Measurements from ENCODE around the gene FAM53B.

The FAM53B gene

DNA sequence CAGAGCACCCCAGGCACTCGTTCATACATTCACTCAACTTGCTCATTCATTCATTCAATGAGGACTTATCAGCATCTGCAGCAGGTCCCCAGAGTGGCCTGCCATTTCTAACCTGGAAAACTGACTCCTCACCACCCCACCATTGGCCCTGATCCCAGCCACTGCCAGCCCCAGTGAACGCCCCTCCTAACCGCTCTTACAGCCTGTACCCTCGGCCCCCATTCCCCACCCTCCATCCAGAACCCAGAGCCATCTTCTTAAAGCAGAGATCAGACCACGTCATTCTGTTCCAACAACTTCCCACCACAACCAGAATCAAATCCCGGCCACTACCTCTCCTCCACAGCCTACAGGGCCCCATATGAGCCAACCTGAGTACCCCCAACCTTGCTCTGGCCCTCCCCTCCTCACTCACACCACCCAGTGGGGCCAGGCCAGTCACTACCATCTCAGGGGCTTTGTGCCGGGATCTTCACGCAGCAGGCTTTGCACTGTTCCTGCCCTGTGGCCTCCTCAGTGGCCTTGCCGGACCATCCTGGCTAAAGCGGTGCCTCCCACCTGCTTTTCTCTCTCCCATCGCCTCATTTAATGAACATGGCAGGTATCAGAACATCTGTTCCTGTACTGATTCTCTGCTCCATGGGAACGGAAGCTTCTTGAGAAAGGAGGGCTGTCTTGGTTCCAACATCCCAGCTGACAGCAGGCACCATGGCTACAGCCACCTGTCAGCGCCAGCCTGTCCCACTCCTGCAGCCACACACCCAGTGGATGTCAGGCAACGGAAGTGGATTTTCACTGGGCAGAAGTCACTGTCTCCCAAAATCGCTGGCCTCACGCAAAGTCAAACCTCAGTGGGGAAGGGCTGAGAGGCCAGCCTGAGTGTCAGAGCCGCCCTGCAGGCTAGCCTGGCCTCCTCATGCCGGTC lies 45.4 kb downstream of the FAM53B start:
- FAIRE-seq: peak; percentile 84
- TF ChIP-seq POLR2AphosphoS5 (IDR thresholded peaks at IDR 0.05; ENCODE audit: low read depth, low read length) (no peak), POLR2A (IDR thresholded peaks at IDR 0.05; ENCODE audit: low read depth, low read length) (no peak), TAF1 (IDR thresholded peaks at IDR 0.05; ENCODE audit: borderline replicate concordance, low read depth, low read length) (no peak)

DNA sequence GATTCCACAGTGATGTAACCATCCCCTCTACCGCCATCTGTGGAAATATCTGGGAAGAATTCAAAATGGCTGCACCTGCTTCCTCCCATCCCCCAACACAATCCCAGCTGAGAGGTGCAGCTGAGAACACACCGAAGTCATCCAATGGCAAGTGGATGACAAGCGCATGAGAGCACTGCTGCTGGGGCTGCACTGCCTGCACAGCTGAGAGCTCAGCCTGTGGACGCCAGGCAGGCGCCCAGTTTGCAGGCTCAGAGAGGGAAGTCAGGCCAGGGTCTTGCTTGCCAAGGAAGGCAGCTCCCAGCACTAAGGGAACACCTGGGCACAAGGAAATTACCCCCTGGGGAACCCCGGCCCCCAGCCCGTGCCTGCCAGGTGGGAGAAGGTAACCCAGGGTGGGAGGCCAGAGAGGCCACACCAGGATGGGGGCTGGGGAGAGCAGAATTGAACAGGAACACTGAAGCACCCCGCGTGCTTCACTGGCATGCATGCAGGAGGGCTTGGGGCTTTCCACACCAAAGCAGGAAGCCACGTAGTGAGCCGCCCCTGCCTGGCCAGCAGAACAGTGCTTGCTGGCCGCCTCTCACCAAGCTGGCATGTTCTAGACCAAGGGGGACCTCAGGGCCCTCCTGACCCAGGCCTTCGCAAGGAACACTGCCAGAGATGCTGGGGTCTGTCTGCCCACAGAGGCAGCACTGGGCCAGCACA lies 46.2 kb downstream of the FAM53B start:
- no peak for TF ChIP-seq TAF1 (IDR thresholded peaks at IDR 0.05; ENCODE audit: borderline replicate concordance, low read depth, low read length)
- peak; percentile 49; the same call in 1 of the 2 replicates for TF ChIP-seq POLR2AphosphoS5 (IDR thresholded peaks at IDR 0.05; ENCODE audit: low read depth, low read length)
- no peak for DNase-seq (ENCODE audit: insufficient read length)
- FAIRE-seq: no peak

More for the DNA sequence above, 45.4 kb downstream of the FAM53B start:
- no peak for DNase-seq (ENCODE audit: insufficient read length)

DNA sequence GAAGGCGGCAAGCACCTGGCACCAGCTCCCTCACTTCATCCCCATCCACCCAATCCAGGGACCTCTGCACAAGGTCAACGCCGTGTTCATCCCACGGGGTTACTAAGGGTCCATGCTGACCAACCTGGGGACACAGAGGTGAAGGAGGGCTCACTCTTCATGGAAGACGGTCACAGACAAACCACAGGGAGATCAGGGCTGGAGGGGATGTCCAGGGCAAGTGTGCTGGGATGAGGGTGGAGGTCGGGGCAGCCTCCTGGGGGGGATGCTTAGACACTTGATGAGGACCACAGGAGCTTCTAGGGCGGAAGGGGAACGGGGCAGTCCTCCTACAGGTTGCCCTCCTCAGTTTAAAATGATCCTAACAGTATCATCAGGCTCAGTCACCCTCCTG lies 46.7 kb downstream of the FAM53B start:
- no peak for FAIRE-seq
- no peak for TF ChIP-seq TAF1 (IDR thresholded peaks at IDR 0.05; ENCODE audit: borderline replicate concordance, low read depth, low read length)
- no peak for TF ChIP-seq POLR2A (IDR thresholded peaks at IDR 0.05; ENCODE audit: low read depth, low read length)
- no peak for TF ChIP-seq POLR2AphosphoS5 (IDR thresholded peaks at IDR 0.05; ENCODE audit: low read depth, low read length)
- no peak for DNase-seq (ENCODE audit: insufficient read length)

DNA sequence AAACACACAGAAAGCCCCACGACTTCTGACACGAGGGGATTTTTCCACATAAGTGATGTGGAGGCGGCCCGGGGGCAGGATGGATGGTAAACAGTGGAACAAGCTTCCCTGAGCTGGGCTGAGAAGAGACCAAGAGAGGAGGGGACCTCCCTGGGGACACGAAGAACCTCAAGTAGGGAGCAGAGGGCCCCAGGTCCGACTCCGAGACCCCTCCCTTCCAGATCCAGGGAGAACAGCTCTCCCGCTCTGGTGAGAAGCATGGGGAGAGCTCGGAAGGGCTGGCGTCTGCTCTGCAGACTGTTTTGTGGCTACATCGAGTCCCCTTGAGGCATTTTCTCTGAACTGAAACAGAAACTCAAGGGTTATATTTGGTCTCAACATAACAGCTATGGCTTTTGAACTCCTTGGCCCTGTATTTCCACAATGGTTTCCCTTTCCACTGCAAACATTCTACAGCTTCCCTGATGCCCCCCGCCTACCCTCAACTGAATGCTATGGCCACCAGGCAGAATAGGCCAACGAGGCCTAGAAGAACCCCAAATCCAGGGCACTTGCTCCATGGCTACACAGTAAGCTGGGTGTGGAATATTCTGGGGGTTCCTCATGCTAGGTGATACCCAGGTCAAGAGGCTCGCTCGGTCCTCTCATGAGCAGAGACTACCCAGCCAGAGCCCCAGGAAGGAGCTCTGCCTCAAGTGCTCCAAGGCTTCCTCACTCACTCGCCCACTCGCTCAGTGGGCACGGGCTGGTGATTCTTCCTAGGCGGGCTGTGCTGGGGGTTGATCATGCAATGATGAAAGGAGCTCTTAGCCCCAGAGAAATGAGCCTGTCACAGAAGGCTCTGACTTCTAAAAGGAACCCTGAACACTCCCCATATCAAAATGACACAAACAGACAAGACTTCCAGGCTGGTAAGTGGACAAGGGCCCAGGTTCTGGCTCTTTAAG lies 47.5 kb downstream of the FAM53B start:
- DNase-seq (ENCODE audit: insufficient read length): peak; percentile 56
- TF ChIP-seq POLR2A (IDR thresholded peaks at IDR 0.05; ENCODE audit: low read depth, low read length): peak; percentile 88
- 0 out of 2 replicates have a peak, but pooled peaks have one; percentile 8 for TF ChIP-seq TAF1 (IDR thresholded peaks at IDR 0.05; ENCODE audit: borderline replicate concordance, low read depth, low read length)
- peak; percentile 85 for TF ChIP-seq POLR2AphosphoS5 (IDR thresholded peaks at IDR 0.05; ENCODE audit: low read depth, low read length)
- peak; percentile 95 for FAIRE-seq

DNA sequence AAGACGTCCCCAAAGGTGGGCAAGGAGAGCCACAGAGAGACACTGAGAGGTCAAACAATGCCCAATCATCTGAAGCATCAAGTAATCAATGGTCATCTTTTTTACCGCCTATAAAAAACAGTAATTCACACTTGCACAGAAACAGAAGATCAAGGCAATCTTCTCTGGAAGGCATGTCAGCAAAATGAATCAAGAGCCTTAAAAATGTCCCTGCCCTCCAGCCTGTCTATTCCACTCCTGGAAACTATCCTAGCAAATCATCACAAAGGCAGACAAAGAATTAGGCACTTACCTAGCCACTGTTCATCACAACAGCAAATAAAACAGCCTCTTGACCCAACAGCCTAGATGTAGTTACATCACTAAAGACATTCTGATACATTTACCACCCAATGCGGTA lies 48.9 kb downstream of the FAM53B start:
- DNase-seq (ENCODE audit: insufficient read length) (no peak), FAIRE-seq (peak; percentile 76)
- TF ChIP-seq TAF1 (IDR thresholded peaks at IDR 0.05; ENCODE audit: borderline replicate concordance, low read depth, low read length) (no peak), POLR2AphosphoS5 (IDR thresholded peaks at IDR 0.05; ENCODE audit: low read depth, low read length) (no peak), POLR2A (IDR thresholded peaks at IDR 0.05; ENCODE audit: low read depth, low read length) (no peak)

DNA sequence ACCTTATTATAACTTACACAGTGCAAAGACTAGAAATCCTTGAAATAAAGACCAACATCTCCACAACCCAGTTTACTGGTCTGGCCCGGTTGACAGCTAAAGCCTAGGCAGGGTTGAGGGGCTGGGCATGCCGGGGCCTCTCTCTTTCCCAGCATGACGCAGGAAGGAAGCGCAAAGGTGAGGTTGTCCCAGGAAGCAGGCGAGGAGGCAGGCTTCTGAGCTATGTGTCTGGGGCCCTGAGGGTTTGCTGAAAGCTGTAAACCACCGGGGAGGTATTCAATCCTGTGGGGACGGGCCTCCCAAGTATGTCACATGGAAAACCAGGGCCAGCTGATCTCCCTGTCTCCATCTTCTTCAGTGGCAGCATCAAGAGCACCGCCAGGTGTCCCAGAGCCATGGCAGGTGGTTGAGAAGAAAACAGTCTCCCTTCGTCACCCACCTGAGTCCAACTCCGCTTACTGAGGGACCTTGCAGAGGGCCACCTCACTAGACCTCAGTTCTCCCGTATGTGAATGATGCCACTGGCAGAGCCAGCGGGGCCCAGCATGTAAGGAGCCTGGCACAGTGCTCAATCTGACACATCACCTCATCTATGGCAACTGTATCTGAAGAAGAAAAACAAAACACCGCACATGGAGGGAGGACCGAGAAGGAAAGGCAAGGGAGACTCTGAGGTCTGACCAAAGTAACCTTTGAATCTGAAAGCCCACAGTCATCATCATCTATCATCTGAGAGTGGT lies 49.5 kb downstream of the FAM53B start:
- FAIRE-seq: no peak
- TF ChIP-seq POLR2A (IDR thresholded peaks at IDR 0.05; ENCODE audit: low read depth, low read length) (no peak), POLR2AphosphoS5 (IDR thresholded peaks at IDR 0.05; ENCODE audit: low read depth, low read length) (no peak), TAF1 (IDR thresholded peaks at IDR 0.05; ENCODE audit: borderline replicate concordance, low read depth, low read length) (no peak)
- DNase-seq (ENCODE audit: insufficient read length): no peak

DNA sequence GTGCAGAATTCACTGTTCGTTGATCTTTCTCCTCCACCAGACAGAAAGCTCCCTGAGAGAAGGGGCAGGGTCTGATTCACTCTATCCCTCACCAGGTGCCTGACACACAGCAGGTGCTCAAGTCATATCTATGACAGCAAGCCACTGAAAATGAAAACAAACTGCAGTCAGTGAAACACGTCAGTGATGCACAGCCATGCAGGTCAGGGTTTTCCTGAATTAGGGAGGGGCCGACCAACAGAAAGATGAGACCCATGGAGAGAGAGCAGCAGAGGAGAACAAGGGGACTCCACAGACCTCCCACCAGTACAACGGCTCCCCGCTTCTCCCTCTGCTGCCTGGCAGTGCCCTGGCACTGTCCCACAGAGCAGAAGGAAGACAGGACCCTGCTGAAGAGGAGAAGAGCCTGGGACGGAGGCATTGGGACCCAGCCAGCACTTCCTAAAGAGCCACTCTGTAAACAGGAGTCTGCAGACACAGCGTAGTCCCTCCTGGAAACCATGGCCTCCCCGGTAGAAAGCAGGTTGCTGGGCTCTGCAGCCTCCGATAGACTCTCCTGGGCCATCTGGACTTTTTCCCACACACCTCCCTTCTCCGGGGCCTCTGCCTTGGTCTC lies 50.3 kb downstream of the FAM53B start:
- TF ChIP-seq POLR2A (IDR thresholded peaks at IDR 0.05; ENCODE audit: low read depth, low read length): no peak
- TF ChIP-seq POLR2AphosphoS5 (IDR thresholded peaks at IDR 0.05; ENCODE audit: low read depth, low read length): no peak
- no peak for TF ChIP-seq TAF1 (IDR thresholded peaks at IDR 0.05; ENCODE audit: borderline replicate concordance, low read depth, low read length)
- peak; percentile 95 for FAIRE-seq
- no peak for DNase-seq (ENCODE audit: insufficient read length)

DNA sequence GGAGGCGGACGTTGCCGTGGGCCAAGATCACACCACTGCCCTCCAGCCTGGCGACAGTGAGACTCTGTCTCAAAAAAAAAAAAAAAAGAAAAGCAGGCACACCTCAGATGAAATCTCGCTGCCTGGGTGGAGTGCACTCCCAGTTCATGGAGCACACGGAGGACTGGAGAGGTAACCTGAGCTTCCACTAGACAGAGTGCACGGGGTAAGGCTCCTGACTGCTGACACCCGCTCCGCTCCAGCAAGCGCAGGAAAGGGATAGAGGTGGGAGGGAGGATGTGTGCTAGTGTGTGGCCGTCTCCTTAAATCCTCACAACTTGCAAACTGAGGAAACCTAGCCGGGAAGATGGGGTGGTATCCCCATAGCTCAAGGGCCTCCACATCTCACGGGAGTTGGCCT lies 50.8 kb downstream of the FAM53B start:
- DNase-seq (ENCODE audit: insufficient read length) (no peak), FAIRE-seq (no peak)
- TF ChIP-seq POLR2AphosphoS5 (IDR thresholded peaks at IDR 0.05; ENCODE audit: low read depth, low read length) (no peak), TAF1 (IDR thresholded peaks at IDR 0.05; ENCODE audit: borderline replicate concordance, low read depth, low read length) (no peak), POLR2A (IDR thresholded peaks at IDR 0.05; ENCODE audit: low read depth, low read length) (no peak)

DNA sequence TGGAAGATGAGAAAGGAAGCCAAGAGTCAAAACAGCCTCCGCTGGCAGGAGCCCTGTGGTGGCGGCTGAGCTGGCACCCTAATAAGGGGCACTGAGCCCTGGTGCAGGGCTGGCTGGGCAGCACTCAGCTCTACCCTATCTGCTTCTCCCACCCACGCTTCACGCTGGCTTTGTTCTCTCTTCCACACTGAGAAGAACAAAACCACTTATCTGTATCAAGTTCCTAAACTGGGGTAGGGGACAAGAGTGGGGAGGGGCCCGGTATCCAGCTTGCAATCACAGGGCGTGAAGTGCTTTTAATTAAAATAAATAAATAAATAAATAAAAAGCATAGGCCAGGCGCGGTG lies 52.1 kb downstream of the FAM53B start:
- DNase-seq (ENCODE audit: insufficient read length): no peak
- FAIRE-seq: peak; percentile 56
- TF ChIP-seq POLR2AphosphoS5 (IDR thresholded peaks at IDR 0.05; ENCODE audit: low read depth, low read length) (no peak), TAF1 (IDR thresholded peaks at IDR 0.05; ENCODE audit: borderline replicate concordance, low read depth, low read length) (no peak), POLR2A (IDR thresholded peaks at IDR 0.05; ENCODE audit: low read depth, low read length) (no peak)

All from GM12892 (cell line).